ENCODE data around the gene TMPRSS11B.
"Not testable (repeated sequence)": the region's sequence is repeated elsewhere in the genome, so short reads cannot be mapped to it uniquely, and the experiment has no call there.

The TMPRSS11B gene

DNA sequence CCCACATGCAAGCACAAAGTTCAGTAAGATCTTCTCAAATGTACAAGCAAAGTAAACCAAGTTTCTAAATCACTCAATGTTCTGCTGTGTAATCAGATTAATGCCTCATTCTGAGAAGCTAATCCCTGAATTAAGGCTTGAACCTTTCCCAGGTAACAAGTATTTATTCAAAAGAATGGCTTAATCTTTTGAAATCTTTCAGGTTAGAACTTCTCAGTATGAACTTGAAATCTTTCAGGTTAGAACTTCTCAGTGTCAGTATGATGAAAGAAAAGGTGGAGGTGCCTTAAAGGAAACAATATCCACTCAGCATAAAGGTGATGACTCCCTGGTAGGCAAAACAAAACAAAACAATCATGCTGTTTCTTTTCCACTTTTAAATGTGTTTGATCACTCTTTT is 29.0 kb downstream of the TMPRSS11B start:
- no peak for DNase-seq (ENCODE audit: low read depth)

GRCh38 chr4:68209003-68209402 is 36.5 kb downstream of the TMPRSS11B start:
- DNase-seq (ENCODE audit: low read depth): no peak

GRCh38 chr4:68194305-68194704 is 51.2 kb downstream of the TMPRSS11B start:
- DNase-seq (ENCODE audit: low read depth): not testable (repeated sequence)

- DNase-seq (ENCODE audit: low read depth): no peak
These were observed 52.3 kb downstream of the TMPRSS11B start for GRCh38 chr4:68193194-68193593.

DNA sequence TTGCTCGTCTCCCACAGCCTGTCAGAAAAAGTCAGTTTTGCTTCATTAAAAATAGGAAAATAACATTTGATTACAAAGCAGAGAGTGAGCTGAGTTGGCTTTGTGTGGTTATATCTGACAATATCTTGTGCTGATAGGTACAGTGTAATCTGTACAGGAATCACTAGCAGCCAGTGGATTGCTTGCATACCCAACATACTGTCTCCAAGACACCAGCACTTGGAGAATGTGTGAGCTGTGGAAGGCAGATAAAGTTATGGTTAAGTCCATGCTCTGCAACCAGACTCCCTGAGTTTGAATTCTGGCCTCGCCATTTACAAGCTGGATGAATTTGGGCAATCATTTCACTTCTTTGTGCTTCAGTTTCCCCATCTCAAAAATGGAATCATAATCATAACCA is 58.3 kb downstream of the TMPRSS11B start:
- no peak for DNase-seq (ENCODE audit: low read depth)

DNA sequence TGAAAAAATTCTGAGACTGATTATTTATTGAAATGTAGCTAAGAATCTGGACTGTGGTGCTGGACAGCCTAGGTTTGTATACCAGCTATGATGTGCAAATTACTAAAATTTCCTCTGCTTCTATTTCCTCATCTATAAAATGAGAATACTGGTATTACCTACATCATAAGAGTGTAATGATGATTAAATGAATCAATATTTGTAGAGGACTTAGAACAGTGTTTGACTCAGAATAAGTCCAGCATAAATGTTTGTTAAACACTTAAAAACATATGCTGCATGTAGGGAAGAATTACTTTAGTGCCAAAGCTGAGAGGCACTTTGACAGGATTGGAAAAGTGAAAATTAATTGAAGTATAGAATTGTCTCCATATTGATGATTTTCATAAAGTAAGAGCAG is 60.6 kb downstream of the TMPRSS11B start:
- DNase-seq (ENCODE audit: low read depth): no peak

DNA sequence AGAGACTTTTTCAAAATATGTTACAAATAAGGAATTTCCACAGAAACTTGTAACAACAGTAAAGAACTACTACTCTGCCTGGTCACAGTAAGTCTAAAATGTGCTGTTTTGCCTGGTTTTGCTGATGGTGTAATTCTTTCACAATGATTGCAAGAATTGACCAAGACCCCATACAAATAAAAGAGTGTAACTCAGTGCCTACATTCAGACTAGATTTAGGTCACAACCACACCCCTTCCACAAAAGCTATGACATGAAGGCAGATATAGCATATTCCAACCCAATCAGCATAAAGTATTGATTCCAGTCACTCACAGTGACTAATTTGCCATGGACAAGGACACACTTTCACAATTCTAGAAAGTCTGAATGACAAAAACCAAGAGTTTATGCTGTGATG is 62.1 kb downstream of the TMPRSS11B start:
- no peak for DNase-seq (ENCODE audit: low read depth)

DNA sequence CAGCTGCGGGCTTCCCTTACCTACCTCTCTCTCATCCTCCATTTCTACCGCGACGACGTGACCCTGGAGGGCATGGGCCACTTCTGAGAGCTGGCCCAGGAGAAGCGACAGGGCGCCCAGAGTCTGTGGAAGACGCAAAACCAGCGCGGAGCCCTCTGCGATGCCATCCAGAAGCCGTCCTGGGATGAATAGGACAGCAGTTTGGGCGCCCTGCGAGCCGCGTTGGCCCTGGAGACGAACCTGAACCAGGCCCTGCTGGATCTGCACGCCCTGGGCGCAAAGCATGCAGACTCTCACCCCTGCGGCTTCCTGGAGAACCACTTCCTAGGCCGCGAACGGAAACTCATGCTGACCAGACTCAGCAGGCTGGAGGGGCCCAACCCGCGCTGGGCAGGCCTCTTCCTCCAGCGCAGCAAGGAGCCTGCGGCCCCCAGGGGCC is 63.1 kb downstream of the TMPRSS11B start:
- no peak for DNase-seq (ENCODE audit: low read depth)

- DNase-seq (ENCODE audit: low read depth): no peak
These were observed 64.5 kb downstream of the TMPRSS11B start for GRCh38 chr4:68180849-68181526.

- no peak for DNase-seq (ENCODE audit: low read depth)
These were observed 68.6 kb downstream of the TMPRSS11B start for GRCh38 chr4:68176904-68177303.

All from activated T-helper 9 cell treated with anti-CD3 and anti-CD28 coated beads, Interleukin-2, amount 50 U/mL, for 16 hours (primary cell).